GM21447 (cell line): ENCODE results near the gene AGAP2.
"Not testable (repeated sequence)": the region's sequence is repeated elsewhere in the genome, so short reads cannot be mapped to it uniquely, and the experiment has no call there.

Experiments used
- ATAC-seq: cut with Tn5 transposase; IDR thresholded peaks from one replicate; pipeline ENCODE4 v1.9.1; 2021; ENCODE audit not compliant: unreplicated experiment

The AGAP2 gene

DNA sequence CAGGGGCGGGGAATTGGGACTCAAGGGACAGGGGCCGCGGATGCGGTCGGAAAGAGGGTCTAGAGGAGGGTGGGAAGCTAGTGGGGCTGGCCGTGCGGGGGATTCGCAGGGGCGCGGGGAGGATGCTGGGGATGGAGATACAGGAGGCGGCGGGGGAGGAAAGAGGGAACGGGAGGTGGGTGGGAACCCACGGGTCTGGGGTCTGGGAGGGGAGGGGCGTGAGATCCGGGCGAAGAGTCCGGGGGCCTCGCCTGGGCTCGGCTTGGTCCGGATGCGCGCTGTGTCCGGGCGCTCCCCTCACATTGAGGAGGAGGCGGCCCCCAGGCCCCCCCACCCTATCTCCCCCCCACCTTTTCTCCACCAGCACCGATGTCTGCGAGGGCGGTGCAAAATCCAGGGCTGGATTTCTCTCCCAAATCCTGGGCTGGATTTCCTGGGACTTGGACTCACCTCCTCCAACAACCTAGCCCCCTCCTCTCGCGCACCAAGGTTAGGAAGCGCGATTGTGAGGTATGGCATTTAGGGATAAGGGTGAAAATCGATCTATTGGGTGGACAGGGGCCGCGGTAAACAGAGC lies at the start of gene AGAP2:
AGAP2 (minus strand) TSS at position 82 of the 577 bp plus-strand sequence. CDS start 496 bp downstream, outside the sequence.
- ATAC-seq = no peak

DNA sequence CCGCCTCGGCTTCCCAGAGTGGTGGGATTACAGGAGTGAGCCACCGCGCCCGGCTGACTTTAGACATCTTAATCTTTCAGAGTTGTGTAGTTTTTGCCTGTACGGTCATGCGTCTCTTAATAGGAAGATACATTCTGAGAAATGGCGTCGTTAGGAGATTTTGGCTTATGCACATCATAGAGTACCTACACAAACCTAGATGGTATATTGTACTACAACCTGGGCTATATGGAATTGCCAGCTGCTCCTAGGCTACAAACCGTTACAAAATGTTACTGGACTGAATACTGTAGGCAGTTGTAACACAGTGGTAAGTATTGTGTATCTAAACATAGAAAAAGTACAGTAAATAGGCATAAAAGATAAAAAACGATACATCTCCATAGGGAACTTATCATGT lies 45.3 kb upstream of the AGAP2 start:
- no peak for ATAC-seq

DNA sequence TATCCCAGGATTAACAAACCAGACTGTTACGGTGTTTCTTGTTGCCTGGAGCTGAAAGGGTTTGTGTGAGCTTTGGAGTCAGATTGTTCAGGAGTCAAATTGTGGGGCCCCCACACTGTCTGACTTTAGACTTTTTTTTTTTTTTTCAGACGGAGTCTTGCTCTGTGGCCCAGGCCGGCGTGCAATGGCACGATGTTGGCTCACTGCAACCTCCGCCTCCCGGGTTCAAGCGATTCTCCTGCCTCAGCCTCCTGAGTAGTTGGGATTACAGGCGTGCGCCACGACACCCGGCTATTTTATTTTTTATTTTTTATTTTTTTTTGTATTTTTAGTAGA lies 44.9 kb upstream of the AGAP2 start:
- ATAC-seq = no peak

DNA sequence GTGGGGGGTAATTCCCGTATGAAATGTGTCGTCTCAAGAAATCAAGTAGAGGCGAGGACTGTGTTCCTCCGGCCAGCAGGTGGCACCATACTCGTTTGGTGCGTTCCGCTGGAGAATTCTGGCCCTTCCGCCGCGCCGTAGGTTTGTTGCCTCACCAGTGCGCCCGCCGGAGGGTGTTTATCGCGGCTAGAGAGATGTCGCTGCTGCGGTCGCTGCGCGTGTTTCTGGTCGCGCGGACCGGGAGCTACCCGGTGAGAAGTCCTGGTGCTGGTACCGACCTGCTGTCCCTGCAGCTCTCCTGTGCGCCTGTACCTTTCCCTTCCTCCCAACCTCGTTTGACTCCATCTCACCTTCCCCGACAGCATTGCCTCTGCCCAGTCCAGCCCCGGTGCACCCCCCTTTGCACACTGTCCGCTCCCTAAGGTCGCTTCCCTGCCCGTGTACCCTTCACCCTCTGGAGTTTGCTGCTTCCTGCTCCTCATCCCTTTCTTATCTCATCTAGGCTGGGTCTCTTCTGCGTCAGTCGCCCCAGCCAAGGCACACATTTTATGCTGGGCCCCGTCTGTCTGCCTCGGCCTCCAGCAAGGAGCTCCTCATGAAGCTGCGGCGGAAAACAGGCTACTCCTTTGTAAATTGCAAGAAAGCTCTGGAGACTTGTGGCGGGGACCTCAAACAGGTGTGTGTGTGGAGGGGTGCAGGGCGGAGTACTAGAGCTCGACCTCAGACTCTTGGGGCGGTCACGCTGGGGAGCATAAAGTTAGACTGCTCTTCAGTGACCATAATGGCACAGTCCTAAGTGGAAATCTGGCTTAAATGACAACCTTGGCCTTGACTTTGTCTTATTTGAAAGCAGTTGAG lies 44.3 kb upstream of the AGAP2 start, which contains the start of gene TSFM:
TSFM (plus strand) TSS at position 180 of the 858 bp plus-strand sequence; CDS start at position 195, 15 bp downstream.
- ATAC-seq = peak; percentile 81

DNA sequence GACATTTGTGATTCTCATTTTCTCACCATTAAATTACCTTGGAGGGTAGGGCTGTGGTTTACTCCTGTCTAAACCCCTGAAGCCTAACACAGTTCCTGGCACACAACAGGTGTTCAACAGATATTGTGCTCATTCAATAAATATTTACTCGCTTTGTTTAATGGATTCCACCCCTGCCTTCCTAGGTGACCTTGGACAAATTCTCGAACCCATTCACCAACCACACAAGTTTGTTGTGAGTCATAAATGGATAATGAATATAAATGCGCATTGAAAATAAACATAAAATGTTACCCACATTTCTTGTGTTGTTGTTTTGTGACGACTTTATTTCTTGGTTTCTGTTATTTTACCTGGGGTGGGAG lies 43.7 kb upstream of the AGAP2 start:
- ATAC-seq = no peak

DNA sequence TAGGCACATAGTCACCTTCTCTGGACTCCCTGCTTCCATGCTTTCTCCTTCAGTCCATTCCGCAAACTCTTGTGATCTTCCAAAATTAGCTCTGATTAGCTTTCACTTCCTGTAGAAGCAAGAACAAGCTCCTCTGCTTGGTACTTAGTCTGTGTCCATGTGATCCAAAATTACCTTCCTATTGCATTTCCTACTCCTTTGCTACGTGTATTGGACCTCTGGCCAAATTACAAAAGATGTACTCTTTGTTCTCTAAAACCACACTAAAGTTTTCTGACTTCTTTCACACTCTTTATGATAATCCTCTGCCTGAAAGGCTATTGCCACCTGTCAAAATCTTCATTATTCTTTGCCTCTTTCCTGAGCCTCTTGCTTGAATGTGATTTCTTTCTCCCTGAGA lies 43.3 kb upstream of the AGAP2 start:
- no peak for ATAC-seq

DNA sequence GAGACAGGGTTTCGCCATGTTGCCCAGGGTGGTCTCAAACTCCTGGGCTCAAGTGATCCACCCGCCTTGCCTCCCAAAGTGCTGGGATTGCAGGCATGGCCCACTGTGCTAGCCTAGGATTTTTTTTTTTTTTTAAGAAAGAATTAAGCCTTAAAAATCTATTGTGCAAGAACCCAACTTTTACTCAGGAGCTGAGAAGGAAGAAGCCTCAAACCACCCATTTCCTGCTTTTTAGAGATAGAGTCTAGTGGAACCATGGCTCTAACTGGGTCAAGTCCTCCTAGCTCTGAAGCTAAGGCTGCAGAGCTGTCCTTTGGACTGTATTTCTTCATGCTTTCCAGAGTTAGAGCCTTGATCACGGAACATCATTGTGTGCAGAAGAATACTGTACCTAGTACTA lies 42.7 kb upstream of the AGAP2 start:
- no peak for ATAC-seq

DNA sequence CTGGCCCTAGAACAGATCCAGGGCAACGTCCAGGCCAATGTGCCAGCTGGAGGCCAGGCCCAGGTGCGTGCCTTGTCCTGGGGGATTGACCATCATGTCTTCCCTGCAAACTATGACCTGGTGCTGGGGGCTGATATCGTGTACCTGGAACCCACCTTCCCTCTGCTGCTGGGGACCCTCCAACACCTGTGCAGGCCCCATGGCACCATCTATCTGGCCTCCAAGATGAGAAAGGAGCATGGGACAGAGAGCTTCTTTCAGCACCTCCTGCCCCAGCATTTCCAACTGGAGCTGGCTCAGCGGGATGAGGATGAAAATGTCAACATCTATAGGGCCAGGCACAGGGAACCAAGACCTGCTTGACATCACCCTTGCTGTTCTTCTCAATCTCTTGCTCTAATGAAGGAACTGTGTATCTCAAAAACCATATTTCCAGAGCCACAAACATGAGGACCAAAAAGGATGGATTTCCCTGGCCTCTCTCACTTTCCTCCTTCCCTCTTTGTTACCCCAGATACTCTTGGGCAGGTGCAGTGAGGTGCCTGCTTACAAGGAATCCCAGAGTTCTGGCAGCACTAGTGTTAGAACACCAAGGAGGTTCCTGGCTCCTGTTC lies 41.8 kb upstream of the AGAP2 start:
- ATAC-seq = no peak

DNA sequence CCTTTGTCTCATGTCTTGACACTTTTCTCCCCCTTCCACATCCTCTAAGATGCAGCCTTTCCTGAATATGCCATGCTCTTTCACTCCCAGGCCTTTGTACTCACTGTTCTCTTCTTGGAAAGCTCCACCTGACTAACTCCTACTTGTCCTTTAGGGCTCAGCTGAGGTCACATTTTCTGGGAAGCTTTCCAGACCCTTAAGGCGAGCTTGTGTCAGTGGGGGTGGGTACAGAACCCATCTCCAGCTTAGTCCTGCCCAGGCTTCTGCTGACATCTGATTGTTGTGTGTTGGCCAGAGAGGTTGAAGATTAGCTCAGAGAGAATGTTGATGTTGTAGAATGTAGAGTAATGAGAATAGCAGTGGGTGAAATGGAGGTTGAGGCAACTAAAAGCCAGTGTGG lies 41.2 kb upstream of the AGAP2 start:
- no peak for ATAC-seq

DNA sequence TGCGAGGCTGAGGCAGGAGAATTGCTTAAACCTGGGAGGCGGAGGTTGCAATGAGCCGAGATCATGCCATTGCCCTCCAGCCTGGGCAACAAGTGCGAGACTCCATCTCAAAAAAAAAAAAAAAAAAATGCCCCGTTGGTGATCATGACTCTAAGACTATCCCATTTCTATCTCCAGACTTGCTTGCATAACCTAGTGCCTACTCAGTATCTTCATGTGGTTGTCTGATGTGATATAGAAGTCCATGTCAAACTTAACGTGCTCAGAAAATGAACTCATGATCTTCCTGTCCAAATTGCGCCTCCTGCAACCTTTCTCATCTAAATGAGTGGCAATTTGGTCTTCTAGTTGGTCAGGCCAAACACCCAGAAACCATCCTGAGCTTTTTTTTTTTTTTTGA lies 39.4 kb upstream of the AGAP2 start:
- no peak for ATAC-seq

DNA sequence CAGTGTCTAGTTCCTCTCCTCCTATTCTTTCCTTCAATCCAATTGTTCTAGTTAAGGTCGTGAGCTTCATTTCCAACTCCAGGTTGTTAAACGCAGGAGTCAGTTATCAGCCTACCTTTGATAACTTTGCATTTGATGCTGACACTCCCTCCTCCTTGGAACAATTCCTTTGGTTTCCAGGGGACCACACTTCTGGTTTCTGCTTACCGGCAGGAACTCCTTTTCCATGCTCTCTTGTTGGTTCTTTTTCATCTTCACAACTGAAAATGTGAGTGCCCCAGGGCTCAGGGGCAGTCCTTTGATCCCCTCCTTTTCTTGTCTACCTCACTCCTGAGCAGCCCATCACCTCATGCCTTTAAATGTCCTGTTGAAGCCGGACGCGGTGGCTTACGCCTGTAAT lies 38.8 kb upstream of the AGAP2 start:
- no peak for ATAC-seq

DNA sequence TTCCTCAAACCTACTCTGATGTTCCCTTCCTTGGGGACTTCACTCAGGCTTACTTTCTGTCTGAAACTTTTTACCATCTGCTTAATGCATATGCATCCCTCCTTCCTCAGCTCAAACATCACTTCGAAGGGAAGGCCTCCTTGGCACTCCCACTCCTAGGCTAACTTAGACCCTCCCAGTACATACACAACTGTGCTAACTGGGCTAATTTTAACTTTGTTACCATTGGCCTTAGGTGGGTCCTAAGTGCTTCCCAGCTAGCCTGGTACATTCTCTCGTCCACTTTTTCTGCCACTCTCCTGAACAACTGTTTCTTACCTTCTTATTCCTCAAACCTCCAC lies 37.7 kb upstream of the AGAP2 start:
- no peak for ATAC-seq

DNA sequence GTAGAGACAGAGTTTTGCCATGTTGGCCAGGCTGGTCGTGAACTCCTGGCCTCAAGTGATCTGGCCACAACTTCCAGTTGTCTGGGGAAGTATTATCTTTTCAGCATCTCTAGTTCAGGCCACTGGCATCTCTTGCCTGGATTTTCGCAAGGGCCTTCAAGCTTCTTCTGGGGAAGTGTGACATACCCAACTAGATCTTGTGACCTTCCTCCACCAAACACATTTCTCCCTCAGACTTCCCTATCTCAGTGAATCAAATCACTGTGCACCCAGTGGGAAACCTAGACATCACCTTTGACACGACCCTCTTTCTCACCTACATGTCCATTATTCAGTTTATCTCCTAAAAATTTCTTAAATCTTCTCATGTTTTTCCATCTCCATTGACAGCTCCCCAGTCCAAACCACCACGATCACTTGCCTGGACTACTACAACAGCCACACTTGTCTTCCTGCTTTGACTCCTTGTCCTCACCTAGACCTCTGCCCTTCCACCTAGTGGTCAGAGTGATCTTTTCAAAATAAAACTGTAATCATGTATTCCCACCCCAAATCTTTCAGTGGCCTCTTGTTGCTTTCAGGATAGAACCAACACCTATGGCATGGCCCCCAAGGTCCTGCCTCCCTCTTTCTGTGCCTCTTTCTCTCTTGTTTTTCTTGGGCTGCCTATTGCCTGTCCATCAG lies 37.2 kb upstream of the AGAP2 start:
- ATAC-seq = no peak

DNA sequence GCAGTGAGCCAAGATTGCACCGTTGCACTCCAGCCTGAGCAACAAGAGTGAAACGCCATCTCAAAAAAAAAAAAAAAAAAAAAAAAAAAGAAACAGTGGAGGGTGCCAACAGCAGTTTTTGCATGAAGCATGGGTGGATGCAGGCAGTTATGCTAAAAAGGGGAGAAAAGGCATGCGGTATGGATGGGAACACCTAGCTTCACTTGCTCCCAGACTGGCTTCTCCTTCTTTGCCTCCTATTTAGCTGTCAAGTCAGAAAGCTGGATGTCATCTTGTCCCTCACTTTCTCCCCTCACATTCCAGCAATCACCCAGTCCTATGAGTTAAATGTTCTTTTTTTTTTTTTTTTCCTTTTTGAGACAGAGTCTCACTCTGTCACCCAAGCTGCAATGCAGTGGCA lies 36.5 kb upstream of the AGAP2 start:
- ATAC-seq = no peak

DNA sequence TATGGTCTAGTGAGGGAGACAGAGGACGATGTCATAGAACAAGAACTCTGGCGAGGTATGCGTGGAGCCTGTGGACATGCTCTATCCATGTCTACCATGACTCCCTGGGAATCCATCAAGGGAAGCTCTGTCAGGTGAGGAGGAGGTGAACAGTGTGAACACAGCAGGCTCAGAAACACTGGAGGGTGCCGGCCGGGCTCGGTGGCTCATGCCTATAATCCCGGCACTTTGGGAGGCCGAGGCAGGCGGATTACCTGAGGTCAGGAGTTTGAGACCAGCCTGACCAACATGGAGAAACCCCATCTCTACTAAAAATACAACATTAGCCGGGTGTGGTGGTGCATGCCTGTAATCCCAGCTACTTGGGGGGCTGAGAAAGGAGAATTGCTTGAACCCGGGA lies 36.1 kb upstream of the AGAP2 start:
- ATAC-seq = not testable (repeated sequence)

DNA sequence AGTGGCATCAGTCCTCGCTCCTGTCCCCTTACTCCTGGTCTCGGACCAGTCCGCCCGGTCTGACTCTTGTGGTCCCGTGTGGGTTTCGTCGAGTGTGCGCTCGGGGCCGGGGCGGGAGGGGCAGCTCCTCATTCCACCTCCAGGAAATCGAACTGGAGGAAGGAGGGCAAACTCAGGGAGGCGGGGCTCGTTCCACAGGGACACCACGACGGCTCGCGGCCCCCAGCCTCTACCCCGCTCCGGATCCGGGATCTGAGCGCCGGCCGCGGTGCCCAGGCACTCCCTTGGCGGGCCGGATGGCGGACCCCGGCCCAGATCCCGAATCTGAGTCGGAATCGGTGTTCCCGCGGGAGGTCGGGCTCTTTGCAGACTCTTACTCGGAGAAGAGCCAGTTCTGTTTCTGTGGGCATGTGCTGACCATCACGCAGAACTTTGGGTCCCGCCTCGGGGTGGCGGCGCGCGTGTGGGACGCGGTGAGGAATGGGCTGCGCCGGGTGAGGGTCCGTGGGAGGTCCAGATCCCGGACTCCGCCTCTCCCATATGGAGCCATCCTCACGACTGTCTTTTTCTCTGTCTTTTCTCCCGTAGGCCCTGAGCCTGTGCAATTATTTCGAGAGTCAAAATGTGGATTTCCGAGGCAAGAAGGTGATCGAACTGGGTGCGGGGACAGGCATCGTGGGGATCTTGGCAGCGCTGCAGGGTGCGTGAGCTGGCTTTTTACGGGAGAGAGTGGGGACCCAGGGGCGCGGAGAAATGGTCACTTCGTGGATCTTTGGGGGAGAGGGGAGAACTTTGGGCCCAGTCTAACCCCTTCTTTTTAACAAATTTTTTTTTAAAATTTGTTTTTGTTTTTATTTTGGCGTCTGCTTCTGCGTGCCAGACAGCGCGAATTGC lies 34.1 kb upstream of the AGAP2 start, which contains the start of gene EEF1AKMT3:
EEF1AKMT3 (plus strand) TSS at position 186 of the 894 bp plus-strand sequence; CDS start at position 297, 111 bp downstream.
- peak; percentile 37 for ATAC-seq

DNA sequence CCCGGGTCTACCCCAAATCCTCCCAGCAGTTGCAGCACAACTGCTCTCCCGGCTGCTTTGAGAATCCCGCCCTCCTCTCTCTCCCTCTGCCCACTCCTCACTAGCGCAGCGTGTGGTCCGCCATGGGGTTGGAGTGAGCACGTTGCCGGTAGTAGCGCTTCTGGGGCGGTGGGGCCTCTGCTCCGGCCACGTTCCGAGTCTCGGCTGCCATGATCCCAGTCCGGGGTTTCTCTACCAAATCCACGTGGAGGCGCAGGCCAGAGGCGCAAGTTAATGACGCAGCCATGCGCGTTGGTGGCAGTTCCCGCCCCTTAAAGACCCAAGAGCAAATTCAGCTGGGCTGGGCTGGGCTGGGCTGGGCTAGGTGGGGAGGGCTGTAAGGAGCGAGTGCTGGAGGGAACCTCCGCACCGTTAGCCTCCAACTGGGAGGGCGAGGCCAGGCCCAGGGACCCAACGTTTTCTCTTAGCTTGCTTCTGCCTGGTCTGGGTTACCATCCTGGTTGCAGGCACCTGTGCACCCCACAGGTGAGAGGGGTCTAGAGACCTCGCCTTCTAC lies 33.4 kb upstream of the AGAP2 start, which contains the start of gene METTL1:
METTL1 (minus strand) TSS at position 233 of the 556 bp plus-strand sequence; CDS start at position 211, 22 bp downstream.
- ATAC-seq = peak; percentile 81

DNA sequence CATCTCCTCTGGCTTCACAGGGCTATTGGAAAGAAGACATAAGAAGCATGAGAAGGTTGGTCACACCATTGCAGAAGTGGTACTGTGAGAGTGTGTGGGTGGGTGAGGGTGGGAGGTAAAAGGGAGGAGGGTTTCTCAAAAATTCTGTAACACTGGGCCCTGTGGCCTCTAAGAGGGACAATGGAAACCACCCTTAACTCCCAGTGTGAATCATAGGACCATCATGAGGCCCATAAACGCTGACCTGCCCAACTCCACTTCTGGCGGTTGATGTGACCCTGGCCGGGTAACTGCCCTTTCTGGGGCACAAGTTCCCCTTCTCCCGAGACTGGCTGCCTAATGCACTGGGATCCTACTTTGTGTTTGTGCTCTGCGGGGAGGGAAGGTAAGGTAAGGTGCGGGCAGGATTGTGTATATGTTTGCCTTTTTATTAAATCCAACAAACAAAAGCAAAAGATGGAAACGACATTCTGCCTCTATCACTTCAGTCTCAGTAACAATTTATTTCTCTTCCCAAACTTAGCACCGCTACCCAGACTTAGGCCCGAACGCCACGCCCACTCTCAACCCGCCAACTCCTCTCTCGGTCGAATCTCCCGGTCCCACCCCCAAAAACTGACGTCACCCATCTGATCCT lies 32.8 kb upstream of the AGAP2 start:
- peak; percentile 72 for ATAC-seq

DNA sequence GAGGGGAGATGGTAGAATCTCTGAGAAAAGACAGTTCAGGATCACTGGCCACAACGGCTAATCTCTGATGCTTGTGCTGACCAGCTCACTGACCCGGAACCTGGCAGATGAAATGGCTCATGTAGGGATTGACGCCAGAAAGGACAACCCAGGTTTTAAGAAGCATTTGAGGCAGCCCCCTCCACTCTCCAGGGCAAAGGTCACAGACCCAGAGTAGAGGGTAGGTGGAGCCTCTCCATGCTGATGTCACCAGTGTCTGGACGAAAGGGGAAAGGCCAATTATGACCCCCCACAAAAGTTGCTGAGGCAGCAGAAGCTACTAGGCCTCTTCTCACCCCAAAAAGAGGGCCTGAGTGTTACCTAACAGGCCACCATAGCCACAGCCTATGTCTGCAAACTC lies 32.2 kb upstream of the AGAP2 start:
- no peak for ATAC-seq

DNA sequence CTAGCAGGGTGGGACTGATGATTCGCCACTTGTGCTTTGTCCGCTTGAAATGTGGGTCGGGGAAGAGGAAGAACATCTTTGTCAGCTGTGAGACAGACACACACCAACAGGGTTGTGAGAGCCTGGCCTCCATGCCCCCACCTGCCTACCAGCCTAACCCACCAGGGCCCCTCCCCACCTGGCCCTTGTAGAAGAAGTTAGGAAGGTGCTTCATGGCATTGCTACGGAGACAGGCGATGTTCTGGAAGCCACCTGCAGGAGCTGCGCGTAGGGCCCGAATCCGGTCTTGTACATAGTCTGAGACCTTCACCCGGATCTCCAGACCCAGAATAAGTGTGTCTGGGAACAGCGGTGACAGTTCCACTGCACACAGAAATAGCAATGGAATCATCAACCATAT lies 31.1 kb upstream of the AGAP2 start:
- ATAC-seq = no peak
